HL-60 (cell line): ENCODE results near the gene UBE2QL1.

Experiments used
- DNase-seq, 2 experiments: peaks; one replicate each; pipeline ENCODE4 v3.0.0-alpha.2; 2010 to 2020; ENCODE audit warnings: low read depth in 1 of 2, low spot score in 1 of 2
- H3K27ac ChIP-seq: fragments of 250-450 bp; sonication (Bioruptor Pico); replicated peaks from 2 replicates; pipeline ENCODE4 v1.5.1; 2020; ENCODE audit warnings: mild to moderate bottlenecking, moderate library complexity
- H3K27me3 ChIP-seq: fragments of 250-450 bp; sonication (Bioruptor Pico); 2 replicates; pipeline ENCODE4 v1.5.1; 2021; ENCODE audit warnings: mild to moderate bottlenecking, moderate library complexity; ENCODE audit not compliant: insufficient read depth, poor library complexity, severe bottlenecking
- H3K4me3 ChIP-seq: replicated peaks from 2 replicates; pipeline ENCODE4 v1.5.1; 2011; ENCODE audit warnings: mild to moderate bottlenecking, control low read depth, low read length; ENCODE audit not compliant: insufficient read depth
- CTCF ChIP-seq: IDR thresholded peaks from one replicate; pipeline ENCODE4 v1.5.1; 2011; ENCODE audit warnings: low read length, control low read depth, inconsistent platforms; ENCODE audit not compliant: insufficient read depth
- GABPA ChIP-seq: IDR thresholded peaks from 2 replicates; pipeline ENCODE4 v1.6.1; 2012; ENCODE audit warnings: low read depth
- POLR2AphosphoS5 ChIP-seq: IDR thresholded peaks from 2 replicates; pipeline ENCODE4 v1.6.1; 2012; ENCODE audit warnings: low read depth
- REST ChIP-seq: IDR thresholded peaks from 2 replicates; pipeline ENCODE4 v1.6.1; 2012; ENCODE audit warnings: low read depth; ENCODE audit not compliant: insufficient replicate concordance
- SPI1 ChIP-seq: IDR thresholded peaks from 2 replicates; pipeline ENCODE4 v1.6.1; 2012; ENCODE audit warnings: low read depth, mild to moderate bottlenecking, borderline replicate concordance

The UBE2QL1 gene

GRCh38 chr5:6484446-6484845, 35.8 kb downstream of the UBE2QL1 start:
- H3K4me3 ChIP-seq, result no peak overlapping the region
- TF ChIP-seq POLR2AphosphoS5 (no peak), CTCF (no peak), GABPA (no peak), SPI1 (no peak), REST (no peak)
- H3K27ac ChIP-seq, result no peak overlapping the region
- no peak for DNase-seq
- no peaks in the 10 kb centered on the region for H3K27me3 ChIP-seq

- Histone ChIP-seq H3K27ac (no peak overlapping the region), H3K4me3 (no peak overlapping the region), H3K27me3 (no peaks in the 10 kb centered on the region)
- no peak for TF ChIP-seq SPI1
- no peak for TF ChIP-seq REST
- TF ChIP-seq POLR2AphosphoS5, result no peak
- TF ChIP-seq GABPA, result no peak
- DNase-seq, result no peak
Observed at GRCh38 chr5:6484899-6485298, 36.2 kb downstream of the UBE2QL1 start.

- Histone ChIP-seq H3K27me3 (no peaks in the 10 kb centered on the region), H3K4me3 (no peak overlapping the region), H3K27ac (no peak overlapping the region)
- TF ChIP-seq SPI1 (no peak), POLR2AphosphoS5 (no peak), GABPA (no peak), REST (no peak), CTCF (no peak)
- DNase-seq, result no peak
Observed at GRCh38 chr5:6485441-6485840, 36.8 kb downstream of the UBE2QL1 start.
